ENCODE results near the gene VTI1A. TPM values are rescaled to one million over a fixed set of nuclear protein-coding genes. Genes with fewer than 3 reads are reported as not detected.

The VTI1A gene
- total RNA-seq, 1 experiment from 2014 or later, result 22.0 TPM

DNA sequence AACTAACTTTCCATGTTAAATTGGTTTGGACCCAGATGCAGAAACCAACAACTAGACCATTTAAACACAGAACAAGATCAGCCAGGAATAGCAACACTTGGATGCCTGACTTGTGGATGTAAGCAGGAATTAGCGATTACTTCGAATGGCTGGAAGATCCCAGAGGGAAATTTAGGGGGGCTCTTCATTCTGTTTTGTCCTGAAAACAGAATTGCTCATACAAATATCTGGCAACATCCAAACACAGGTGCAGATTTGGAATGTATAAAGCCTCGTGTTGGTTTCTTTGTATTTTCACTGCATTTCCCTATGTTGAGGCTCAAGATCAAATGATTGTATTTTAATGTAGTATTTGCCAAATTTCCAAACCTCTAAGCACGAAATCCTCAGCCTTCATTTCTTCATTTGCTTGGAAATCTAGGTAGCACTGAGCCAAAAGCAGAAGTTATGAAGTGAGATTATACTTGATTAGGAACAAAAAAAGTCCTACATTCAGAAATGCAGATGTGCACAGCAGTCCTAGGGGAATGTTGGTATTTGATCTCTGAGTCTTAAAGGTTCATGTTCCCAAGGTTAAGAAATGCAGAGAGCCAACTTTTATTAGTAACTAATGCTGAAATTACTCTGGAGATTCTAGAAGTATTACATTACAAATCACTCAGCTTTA, 254.3 kb downstream of the VTI1A start:
- H4K91ac ChIP-seq (ENCODE audit: insufficient read length, low read depth, low read length), result no peak overlapping the region
- no peaks in the 10 kb centered on the region for H3K79me2 ChIP-seq (ENCODE audit: insufficient read depth, low read length)
- TF ChIP-seq, protein P1, sequence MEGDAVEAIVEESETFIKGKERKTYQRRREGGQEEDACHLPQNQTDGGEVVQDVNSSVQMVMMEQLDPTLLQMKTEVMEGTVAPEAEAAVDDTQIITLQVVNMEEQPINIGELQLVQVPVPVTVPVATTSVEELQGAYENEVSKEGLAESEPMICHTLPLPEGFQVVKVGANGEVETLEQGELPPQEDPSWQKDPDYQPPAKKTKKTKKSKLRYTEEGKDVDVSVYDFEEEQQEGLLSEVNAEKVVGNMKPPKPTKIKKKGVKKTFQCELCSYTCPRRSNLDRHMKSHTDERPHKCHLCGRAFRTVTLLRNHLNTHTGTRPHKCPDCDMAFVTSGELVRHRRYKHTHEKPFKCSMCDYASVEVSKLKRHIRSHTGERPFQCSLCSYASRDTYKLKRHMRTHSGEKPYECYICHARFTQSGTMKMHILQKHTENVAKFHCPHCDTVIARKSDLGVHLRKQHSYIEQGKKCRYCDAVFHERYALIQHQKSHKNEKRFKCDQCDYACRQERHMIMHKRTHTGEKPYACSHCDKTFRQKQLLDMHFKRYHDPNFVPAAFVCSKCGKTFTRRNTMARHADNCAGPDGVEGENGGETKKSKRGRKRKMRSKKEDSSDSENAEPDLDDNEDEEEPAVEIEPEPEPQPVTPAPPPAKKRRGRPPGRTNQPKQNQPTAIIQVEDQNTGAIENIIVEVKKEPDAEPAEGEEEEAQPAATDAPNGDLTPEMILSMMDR (conservative IDR thresholded peaks at IDR 0.05), result no peak
- no peak overlapping the region for H3K23ac ChIP-seq (ENCODE audit: insufficient read length, low read depth, low read length)
- no peak overlapping the region for H2BK12ac ChIP-seq (ENCODE audit: insufficient read length, low read depth, low read length)
- no peaks in the 10 kb centered on the region for H3K27me3 Mint-ChIP-seq (ENCODE audit: low read depth)
- DNase-seq, result no peak
- H3K27ac Mint-ChIP-seq, result peak overlapping the region in 1 of 3 experiments; percentile 32; a peak in 2 of 7 replicates
- peaks cover 6 to 12% of the 10 kb centered on the region in 2 experiments for H3K4me1 Mint-ChIP-seq
- H2BK15ac ChIP-seq (ENCODE audit: low read depth, low read length), result no peak overlapping the region
- H4K8ac ChIP-seq (replicated peaks; ENCODE audit: insufficient read length, low read depth, low read length), result no peak overlapping the region
- H3K18ac ChIP-seq (ENCODE audit: insufficient read length, low read depth, low read length), result no peak overlapping the region
- H2BK20ac ChIP-seq (ENCODE audit: low read depth, low read length, poor library complexity, severe bottlenecking), result no peak overlapping the region
- no peak overlapping the region for H3K9ac ChIP-seq (ENCODE audit: extremely low read depth, insufficient read length, low read length)
- no CpG with 5 or more reads among the region's 4 CpGs for WGBS (ENCODE audit: extremely low coverage, insufficient read length, low lambda C conversion rate)
- H3K27ac ChIP-seq (ENCODE audit: insufficient read length, low read depth, low read length), result no peak overlapping the region
- H4K20me1 ChIP-seq (ENCODE audit: control insufficient read depth, insufficient read depth, insufficient read length), result no peaks in the 10 kb centered on the region
- no peak overlapping the region for H2AK5ac ChIP-seq (ENCODE audit: insufficient read length, low read length)
- H3K4me1 ChIP-seq (ENCODE audit: insufficient read depth, low read length), result no peaks in the 10 kb centered on the region
- H3K36me3 Mint-ChIP-seq (ENCODE audit: insufficient read depth in 1 of 3, low read depth in 3 of 3), result 0 out of 7 replicates have a peak, but pooled peaks cover 0 to 3% (median 0%) of the 10 kb centered on the region in 3 experiments
- no peak overlapping the region for H3K56ac ChIP-seq (ENCODE audit: insufficient read length, low read depth, low read length)
- no peak overlapping the region for H2BK5ac ChIP-seq (ENCODE audit: insufficient read length, low read length)
- no peaks in the 10 kb centered on the region for H3K27me3 ChIP-seq (ENCODE audit: insufficient read depth, low read length)
- H2BK120ac ChIP-seq (ENCODE audit: low read depth, low read length, poor library complexity, severe bottlenecking), result no peak overlapping the region
- no peaks in the 10 kb centered on the region for H3K9me3 ChIP-seq (ENCODE audit: control insufficient read depth, low read depth, low read length)
- no peaks in the 10 kb centered on the region for H3K23me2 ChIP-seq (ENCODE audit: insufficient read length, low read depth, low read length, poor library complexity, severe bottlenecking)
- no peak overlapping the region for H3K14ac ChIP-seq (ENCODE audit: insufficient read depth, low read length)
- no peak overlapping the region for H2AFZ ChIP-seq (ENCODE audit: low read length)
- H3K4me3 Mint-ChIP-seq, result no peak overlapping the region
- no peak overlapping the region for H3K4ac ChIP-seq (ENCODE audit: low read depth, low read length)
- no peak overlapping the region for H4K5ac ChIP-seq (ENCODE audit: insufficient read length, low read depth, low read length)
- H3K4me2 ChIP-seq (ENCODE audit: insufficient read depth, insufficient read length, low read length), result no peak overlapping the region
- no peak overlapping the region for H3T11ph ChIP-seq (ENCODE audit: low read length)
- H3K79me1 ChIP-seq (ENCODE audit: insufficient read depth, low read depth, low read length, poor library complexity, severe bottlenecking), result no peaks in the 10 kb centered on the region
- no peaks in the 10 kb centered on the region for H3K9me3 Mint-ChIP-seq

All from H9 (cell line).